H1 (cell line): ENCODE data around the gene CACNA1F. TPM values are rescaled to one million over a fixed set of nuclear protein-coding genes. Genes with fewer than 3 reads are reported as not detected.

Source experiments
- CTCF ChIA-PET: fragments of 300-600 bp; sonication (Branson Sonifier 250); formaldehyde crosslinking; loops from one replicate; lab custom pipeline; 2021; ENCODE audit not compliant: partially characterized antibody; lab: Charles Lee
- POLR2A ChIA-PET: fragments of 300-600 bp; sonication (Branson Sonifier 250); formaldehyde crosslinking; loops from one replicate; lab custom pipeline; 2021; ENCODE audit warnings: inconsistent platforms; ENCODE audit not compliant: partially characterized antibody; lab: Charles Lee
- DNase-seq, 2 experiments: peaks; one replicate each; pipeline versions ENCODE4 v3.0.0 to v3.0.0-alpha.2; 2010 to 2022; ENCODE audit warnings: low spot score in 2 of 2, low read depth in 1 of 2, mixed read lengths in 1 of 2
- FAIRE-seq: peaks from 2 replicates; lab custom pipeline; 2011; peaks lifted over from hg19 to GRCh38; lab: Jason Lieb, UNC
- H2AFZ ChIP-seq: 2 replicates; pipeline ENCODE4 v1.8.1; 2012; ENCODE audit warnings: low read length, inconsistent platforms
- H2AK5ac ChIP-seq: 2 replicates; pipeline ENCODE4 v1.6.1; 2013; ENCODE audit warnings: low read depth, low read length
- H2BK120ac ChIP-seq: replicated peaks from 2 replicates; pipeline ENCODE3; 2013; ENCODE audit warnings: low read depth, low read length, inconsistent platforms
- H2BK12ac ChIP-seq: 2 replicates; pipeline ENCODE4 v1.6.1; 2013; ENCODE audit warnings: low read depth, low read length
- H2BK15ac ChIP-seq: 2 replicates; pipeline ENCODE4 v1.6.1; 2013; ENCODE audit warnings: low read length
- H2BK20ac ChIP-seq: 2 replicates; pipeline ENCODE4 v1.6.1; 2013; ENCODE audit warnings: low read length
- H2BK5ac ChIP-seq: 2 replicates; pipeline ENCODE4 v1.6.1; 2013; ENCODE audit warnings: low read depth, low read length
- H3K14ac ChIP-seq: 2 replicates; pipeline ENCODE4 v1.6.1; 2013; ENCODE audit warnings: inconsistent platforms; ENCODE audit not compliant: insufficient read length
- H3K18ac ChIP-seq: 2 replicates; pipeline ENCODE4 v1.6.1; 2013; ENCODE audit warnings: low read length; ENCODE audit errors: extremely low read depth
- H3K23ac ChIP-seq: 2 replicates; pipeline ENCODE4 v1.6.1; 2013; ENCODE audit warnings: inconsistent platforms; ENCODE audit not compliant: insufficient read length
- H3K23me2 ChIP-seq: 2 replicates; pipeline ENCODE4 v1.6.1; 2013; ENCODE audit warnings: low read depth, low read length
- H3K27ac ChIP-seq: 2 replicates; pipeline ENCODE4 v1.6.1; 2011; ENCODE audit warnings: low read depth, low read length, inconsistent platforms
- H3K27me3 ChIP-seq, 4 experiments: replicated peaks in 1 of 4; 1 replicate in 1 of 4; 2 replicates in 3 of 4; pipeline versions ENCODE4 v1.6.1 to v1.8.1; 2011 to 2013; ENCODE audit warnings: low read length in 3 of 4, mild to moderate bottlenecking in 3 of 4, inconsistent platforms in 2 of 4, mixed read lengths in 2 of 4, moderate library complexity in 1 of 4; ENCODE audit not compliant: control insufficient read depth in 3 of 4, insufficient read depth in 3 of 4; ENCODE audit errors: extremely low read depth in 1 of 4
- H3K36me3 ChIP-seq, 4 experiments: 2 replicates each; pipeline versions ENCODE4 v1.6.1 to v1.8.1; 2011 to 2013; ENCODE audit warnings: mild to moderate bottlenecking in 4 of 4, low read length in 3 of 4, moderate library complexity in 2 of 4, control low read depth in 1 of 4, inconsistent platforms in 1 of 4; ENCODE audit not compliant: insufficient read depth in 4 of 4, control insufficient read depth in 2 of 4
- H3K4ac ChIP-seq: replicated peaks from 2 replicates; pipeline ENCODE3; 2013; ENCODE audit warnings: low read length, low read depth, mixed read lengths, inconsistent platforms; ENCODE audit not compliant: insufficient read length
- H3K4me1 ChIP-seq, 4 experiments: replicated peaks in 1 of 4; 1 replicate in 1 of 4; 2 replicates in 3 of 4; pipeline versions ENCODE4 v1.6.1 to v1.8.1; 2011 to 2013; ENCODE audit warnings: low read length in 3 of 4, inconsistent platforms in 2 of 4, mixed read lengths in 1 of 4; ENCODE audit not compliant: insufficient read depth in 4 of 4, control insufficient read depth in 3 of 4
- H3K4me2 ChIP-seq, 2 experiments: 2 replicates each; pipeline versions ENCODE4 v1.6.1 to v1.8.1; 2011 to 2013; ENCODE audit warnings: low read depth in 2 of 2, low read length in 2 of 2, control low read depth in 1 of 2, inconsistent platforms in 1 of 2, mild to moderate bottlenecking in 1 of 2; ENCODE audit not compliant: insufficient read depth in 1 of 2
- H3K4me3 ChIP-seq, 4 experiments: fragments of 200-600, 300-600 bp in 1 of 4; sonication (generic), shearing (Covaris generic), sonication (Bioruptor Twin) in 1 of 4; 2 replicates each; pipeline versions ENCODE4 v1.5.1 to v1.8.1; 2011 to 2016; ENCODE audit warnings: low read length in 4 of 4, low read depth in 3 of 4, control low read depth in 2 of 4, inconsistent platforms in 2 of 4, mild to moderate bottlenecking in 2 of 4, mixed read lengths in 1 of 4, moderate library complexity in 1 of 4; ENCODE audit not compliant: insufficient read depth in 2 of 4; ENCODE audit errors: extremely low read depth in 1 of 4
- H3K56ac ChIP-seq: replicated peaks from 2 replicates; pipeline ENCODE3; 2013; ENCODE audit warnings: low read depth, mild to moderate bottlenecking, mixed read lengths, low read length, inconsistent platforms; ENCODE audit not compliant: insufficient read length
- H3K79me1 ChIP-seq: 2 replicates; pipeline ENCODE4 v1.6.1; 2013; ENCODE audit warnings: low read depth, low read length, control low read depth
- H3K79me2 ChIP-seq, 2 experiments: 2 replicates each; pipeline versions ENCODE4 v1.6.1 to v1.8.1; 2012 to 2013; ENCODE audit warnings: low read length in 2 of 2, mild to moderate bottlenecking in 2 of 2, inconsistent platforms in 1 of 2; ENCODE audit not compliant: insufficient read depth in 2 of 2, control insufficient read depth in 1 of 2
- H3K9ac ChIP-seq, 4 experiments: replicated peaks in 1 of 4; 1 replicate in 1 of 4; 2 replicates in 3 of 4; pipeline versions ENCODE4 v1.6.1 to v1.8.1; 2011 to 2013; ENCODE audit warnings: low read depth in 3 of 4, low read length in 3 of 4, control low read depth in 2 of 4, mild to moderate bottlenecking in 2 of 4, moderate library complexity in 2 of 4, inconsistent platforms in 1 of 4; ENCODE audit errors: extremely low read depth in 1 of 4
- H3K9me3 ChIP-seq, 2 experiments: 2 replicates each; pipeline versions ENCODE4 v1.6.1 to v1.8.1; 2012 to 2013; ENCODE audit warnings: mild to moderate bottlenecking in 2 of 2, moderate library complexity in 2 of 2, control low read depth in 1 of 2, inconsistent platforms in 1 of 2, low read depth in 1 of 2, low read length in 1 of 2, mixed read lengths in 1 of 2; ENCODE audit not compliant: insufficient read depth in 2 of 2
- H4K20me1 ChIP-seq, 2 experiments: replicated peaks in 1 of 2; 2 replicates each; pipeline versions ENCODE3 to v1.8.1; 2011 to 2013; ENCODE audit warnings: inconsistent platforms in 2 of 2, low read length in 2 of 2, mild to moderate bottlenecking in 1 of 2; ENCODE audit not compliant: insufficient read depth in 2 of 2, control insufficient read depth in 1 of 2
- H4K5ac ChIP-seq: 2 replicates; pipeline ENCODE4 v1.6.1; 2013; ENCODE audit warnings: low read length, low read depth, mixed read lengths, inconsistent platforms; ENCODE audit not compliant: insufficient read length
- H4K8ac ChIP-seq: 2 replicates; pipeline ENCODE4 v1.8.0; 2013; ENCODE audit warnings: mild to moderate bottlenecking, moderate library complexity, low read length, inconsistent platforms; ENCODE audit not compliant: insufficient read depth; ENCODE audit errors: extremely low read depth
- H4K91ac ChIP-seq: replicated peaks from 2 replicates; pipeline ENCODE3; 2013; ENCODE audit warnings: low read length, mixed read lengths, inconsistent platforms; ENCODE audit not compliant: insufficient read length
- ASH2L ChIP-seq: fragments of 200-600, 300-600 bp; sonication (generic); IDR thresholded peaks from one replicate; pipeline ENCODE4 v1.7.1; 2017; ENCODE audit warnings: low read length
- BACH1 ChIP-seq: IDR thresholded peaks from 2 replicates; pipeline ENCODE4 v1.6.1; 2012; ENCODE audit warnings: low read length, improper control_type of control experiment
- CBX5 ChIP-seq: fragments of 300-800, 300-1000 bp; sonication (generic); IDR thresholded peaks from 2 replicates; pipeline ENCODE4 v1.7.1; 2016; ENCODE audit warnings: antibody characterized with exemption, low read length, low read depth
- CHD1 ChIP-seq: IDR thresholded peaks from 2 replicates; pipeline ENCODE4 v1.6.1; 2012; ENCODE audit warnings: low read depth, low read length, improper control_type of control experiment
- NRF1 ChIP-seq: IDR thresholded peaks from 2 replicates; pipeline ENCODE4 v1.6.1; 2011; ENCODE audit warnings: mild to moderate bottlenecking, low read depth, low read length, improper control_type of control experiment
- POU5F1 ChIP-seq: IDR thresholded peaks from 2 replicates; pipeline ENCODE4 v1.6.1; 2011; ENCODE audit warnings: low read depth, mild to moderate bottlenecking, low read length, moderate library complexity
- RAD21 ChIP-seq, 2 experiments: IDR thresholded peaks in 1 of 2; conservative IDR thresholded peaks in 1 of 2; 2 replicates each; pipeline ENCODE4 v1.6.1; 2011; ENCODE audit warnings: low read depth in 2 of 2, low read length in 2 of 2, improper control_type of control experiment in 1 of 2, inconsistent platforms in 1 of 2, mild to moderate bottlenecking in 1 of 2, moderate library complexity in 1 of 2
- RXRA ChIP-seq: IDR thresholded peaks from 2 replicates; pipeline ENCODE4 v1.6.1; 2011; ENCODE audit warnings: low read depth, mild to moderate bottlenecking, low read length, moderate library complexity; ENCODE audit not compliant: insufficient read depth
- SP1 ChIP-seq: IDR thresholded peaks from 2 replicates; pipeline ENCODE4 v1.6.1; 2011; ENCODE audit warnings: low read depth, low read length
- SP4 ChIP-seq: IDR thresholded peaks from 2 replicates; pipeline ENCODE4 v1.6.1; 2012; ENCODE audit warnings: low read length, inconsistent platforms
- WGBS, 2 experiments: shearing (Covaris generic) in 1 of 2; methylation state at CpG; one replicate each; pipeline versions ENCODE4 v1.1.6 to v1.1.7; 2013 to 2015; ENCODE audit warnings: low lambda C conversion rate in 2 of 2, mixed read lengths in 2 of 2, inconsistent platforms in 1 of 2, low coverage in 1 of 2, missing lambda C conversion rate in 1 of 2; ENCODE audit not compliant: insufficient replicate concordance in 2 of 2, insufficient coverage in 1 of 2, insufficient read length in 1 of 2; ENCODE audit errors: extremely low coverage in 1 of 2, missing lambda C conversion rate in 1 of 2; 5-methylcytosine and 5-hydroxymethylcytosine counted together
- polyA plus RNA-seq, 7 experiments: library from polyadenylated mRNA; depleted of rRNA in 3 of 7; stranded (reverse) in 5 of 7; unstranded in 2 of 7; fragments of >200 nt in 5 of 7; fragments of 200-250 nt in 2 of 7; gene quantifications; 1 replicate in 5 of 7; 2 replicates in 1 of 7; 4 replicates in 1 of 7; pipeline versions ENCODE4 v1.2.1 to v1.2.3, GENCODE V29; 2011 to 2013; ENCODE audit warnings: missing spikeins in 2 of 7, mixed read lengths in 2 of 7
- total RNA-seq: library from RNA; stranded (reverse); fragmentation: NEBNext Ultra II Directional; extraction: Animal tissue kit (Norgen Biotek cat#: 25700); gene quantifications from 2 replicates; pipeline ENCODE4 v1.2.1, GENCODE V29; 2021

CACNA1F gene
- total and polyA plus RNA-seq, 2 of the 8 experiments (the other 6 are each of a cell fraction or from before 2014, with no cell fraction given) = 0.59 to 0.84 TPM

DNA sequence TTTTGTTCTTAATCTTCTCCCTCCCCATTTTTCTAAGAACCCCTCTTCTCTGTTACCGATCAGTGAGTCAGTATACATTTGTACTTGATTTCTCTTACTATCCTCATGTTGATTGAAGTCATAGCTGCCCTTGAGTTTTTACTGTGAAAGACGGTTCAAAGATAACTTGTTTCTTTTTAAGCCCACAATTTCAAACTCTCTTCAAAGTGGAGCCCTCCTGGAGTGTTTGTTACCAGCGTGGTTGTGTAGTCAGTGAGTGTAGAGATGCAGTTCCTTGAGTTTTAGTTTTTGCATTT, 44.3 kb upstream of the CACNA1F start:
- H3K36me3 ChIP-seq = no peaks in the 10 kb centered on the region
- peaks cover 0 to 3% (median 0%) of the 10 kb centered on the region in 4 experiments; a peak in 1 of 7 replicates for H3K4me1 ChIP-seq
- no peak overlapping the region for H2AK5ac ChIP-seq
- peaks cover 0 to 13% of the 10 kb centered on the region in 2 experiments for H4K20me1 ChIP-seq
- TF ChIP-seq RAD21 (IDR thresholded peaks at IDR 0.05 in 1 of 2, conservative IDR thresholded peaks at IDR 0.05 in 1 of 2; ENCODE audit: low read depth in 2 of 2, low read length in 2 of 2) (no peak), CHD1 (no peak), CBX5 (no peak), POU5F1 (no peak), RXRA (no peak), ASH2L (no peak), SP1 (no peak), BACH1 (no peak), SP4 (no peak), NRF1 (no peak)
- H3K27me3 ChIP-seq = no peaks in the 10 kb centered on the region
- H2BK12ac ChIP-seq = no peak overlapping the region
- H4K8ac ChIP-seq = no peak overlapping the region
- no peak overlapping the region for H4K91ac ChIP-seq
- H3K56ac ChIP-seq = no peak overlapping the region
- H3K14ac ChIP-seq = no peak overlapping the region
- H3K27ac ChIP-seq = no peak overlapping the region
- H2BK20ac ChIP-seq = no peak overlapping the region
- no peaks in the 10 kb centered on the region for H3K79me1 ChIP-seq
- 92% methylated on average over 3 of the region's 3 CpGs; no CpG with 5 or more reads in 1 of the 2 experiments for WGBS, 2 experiments
- no peak overlapping the region for H3K23ac ChIP-seq
- H2BK120ac ChIP-seq = no peak overlapping the region
- ChIA-PET CTCF (no interaction called here), POLR2A (no interaction called here)
- no peak overlapping the region for H3K9ac ChIP-seq
- H2BK5ac ChIP-seq = no peak overlapping the region
- no peak overlapping the region for H2BK15ac ChIP-seq
- H3K79me2 ChIP-seq = peaks cover 1 to 17% of the 10 kb centered on the region in 2 experiments; a peak in 2 of 4 replicates
- no peak overlapping the region for H2AFZ ChIP-seq
- H3K9me3 ChIP-seq = no peaks in the 10 kb centered on the region
- H4K5ac ChIP-seq = no peak overlapping the region
- no peak for DNase-seq
- no peak overlapping the region for H3K4me2 ChIP-seq
- no peak overlapping the region for H3K4ac ChIP-seq
- no peak overlapping the region for H3K4me3 ChIP-seq
- no peak overlapping the region for H3K18ac ChIP-seq
- H3K23me2 ChIP-seq = no peaks in the 10 kb centered on the region
- no peak for FAIRE-seq
